ENCODE data around the gene TNFRSF8.
"Not testable (repeated sequence)": the region's sequence is repeated elsewhere in the genome, so short reads cannot be mapped to it uniquely, and the experiment has no call there.

The TNFRSF8 gene

DNA sequence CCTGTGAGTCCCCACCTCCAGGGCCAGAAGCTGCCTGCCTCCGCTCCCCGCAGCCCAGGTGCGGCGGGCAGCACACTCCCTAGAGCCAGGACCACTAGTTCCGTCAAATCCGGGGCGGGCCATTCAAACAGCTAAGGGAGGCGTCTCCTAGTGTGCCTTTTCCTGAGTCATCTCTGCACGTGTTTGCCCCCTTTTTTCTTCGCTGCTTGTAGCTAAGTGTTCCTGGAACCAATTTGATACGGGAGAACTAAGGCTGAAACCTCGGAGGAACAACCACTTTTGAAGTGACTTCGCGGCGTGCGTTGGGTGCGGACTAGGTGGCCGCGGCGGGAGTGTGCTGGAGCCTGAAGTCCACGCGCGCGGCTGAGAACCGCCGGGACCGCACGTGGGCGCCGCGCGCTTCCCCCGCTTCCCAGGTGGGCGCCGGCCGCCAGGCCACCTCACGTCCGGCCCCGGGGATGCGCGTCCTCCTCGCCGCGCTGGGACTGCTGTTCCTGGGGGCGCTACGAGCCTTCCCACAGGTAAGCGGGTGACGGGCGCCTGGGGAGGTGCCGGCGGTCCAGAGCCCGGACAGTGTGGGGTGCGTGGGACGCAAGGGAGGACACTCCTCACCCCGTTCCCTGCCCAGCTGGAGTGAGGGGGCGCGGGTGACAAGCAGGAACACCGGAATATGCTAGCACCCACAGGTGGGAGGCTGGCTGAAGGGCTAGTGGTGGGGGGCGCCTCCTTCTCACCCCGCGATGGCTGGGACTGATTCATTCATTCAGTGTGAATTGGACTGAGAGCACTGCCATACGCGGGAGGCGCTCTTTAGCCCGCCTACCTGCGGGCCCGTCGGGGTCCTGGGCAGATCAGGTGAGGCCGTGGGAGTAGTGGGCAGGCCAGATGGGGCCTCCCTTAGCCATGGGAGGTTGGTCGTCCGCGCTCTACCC is at the start of gene TNFRSF8:
Gene TNFRSF8 (plus strand): TSS at position 163 of the 932 bp plus-strand sequence. CDS start 296 bp downstream, at position 459.
- DNase-seq: no peak

DNA sequence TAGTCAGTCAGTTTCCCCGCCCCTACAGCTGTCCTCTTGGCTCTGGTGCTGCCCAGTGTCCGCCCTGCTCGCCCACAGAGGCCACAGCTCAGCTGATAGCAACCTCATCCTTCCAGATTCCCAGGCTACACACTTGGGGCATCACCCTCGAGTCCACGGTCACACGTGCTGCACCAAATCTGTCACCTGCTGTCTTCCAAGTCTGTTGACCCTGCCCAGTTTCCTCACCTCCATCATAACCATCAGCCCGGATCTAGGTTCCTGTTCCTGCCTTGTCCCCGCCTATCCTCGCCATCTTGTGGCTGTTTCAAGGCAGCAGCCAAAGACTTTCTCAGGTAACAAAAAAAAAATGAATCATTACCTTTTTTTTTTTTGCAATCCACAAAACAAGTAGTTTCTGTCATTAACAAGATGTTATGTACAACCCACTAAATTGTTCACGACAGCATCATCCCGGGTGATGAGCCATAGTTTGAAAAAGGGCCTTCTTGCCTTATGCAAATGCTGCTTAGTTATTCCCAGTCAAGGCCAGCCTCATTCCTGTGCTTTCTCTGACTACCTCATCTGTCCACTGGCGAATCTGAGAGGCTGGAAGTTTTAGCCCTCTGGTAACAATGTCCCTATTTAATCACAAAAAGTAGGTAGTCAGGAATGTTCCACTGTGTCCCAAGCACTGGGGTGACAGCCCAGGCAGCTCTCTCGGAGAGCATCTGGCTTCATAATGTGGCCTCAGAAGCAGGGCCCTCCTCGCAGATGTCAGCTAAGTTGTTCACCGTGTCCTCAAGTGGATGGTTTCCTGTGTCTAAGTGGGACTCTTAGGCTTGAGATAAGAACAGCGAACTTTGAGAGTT is 48.7 kb upstream of the TNFRSF8 start:
- DNase-seq: no peak

DNA sequence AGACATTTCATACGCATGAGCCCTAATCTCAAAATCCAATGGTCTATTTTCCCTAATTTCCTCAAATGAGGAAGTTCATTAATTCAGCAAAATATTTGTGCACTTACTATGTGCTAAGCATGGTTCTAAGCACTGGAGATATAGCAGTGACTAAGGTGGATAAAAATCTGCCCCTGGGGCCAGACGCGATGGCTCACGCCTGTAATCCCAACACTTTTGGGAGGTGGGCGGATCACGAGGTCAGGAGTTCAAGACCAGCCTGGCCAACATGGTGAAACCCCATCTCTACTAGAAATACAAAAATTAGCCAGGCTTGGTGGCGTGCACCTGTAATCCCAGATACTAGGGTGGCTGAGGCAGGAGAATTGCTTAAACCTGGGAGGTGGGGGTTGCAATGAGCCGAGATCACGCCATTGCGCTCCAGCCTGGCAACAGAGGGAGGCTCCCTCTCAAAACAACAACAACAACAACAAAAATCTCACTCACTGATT is 48.1 kb upstream of the TNFRSF8 start:
- DNase-seq: no peak

DNA sequence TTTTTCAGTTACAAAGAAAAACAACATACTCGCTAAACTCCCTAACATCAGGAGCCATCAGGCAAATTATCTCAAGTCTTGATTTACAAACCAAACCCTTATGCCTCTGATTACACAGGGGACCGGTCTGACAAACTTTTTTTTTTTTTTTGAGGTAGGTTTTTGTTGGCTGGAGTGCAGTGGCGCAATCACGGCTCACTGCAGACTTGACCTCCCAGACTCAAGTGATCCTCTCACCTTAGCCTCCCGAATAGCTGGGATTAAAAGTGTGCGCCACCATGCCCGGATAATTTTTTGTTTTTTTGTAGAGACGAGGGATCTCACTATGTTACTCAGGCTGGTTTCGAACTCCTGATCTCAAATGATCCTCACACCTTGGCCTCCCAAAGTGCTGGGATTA is 47.6 kb upstream of the TNFRSF8 start:
- DNase-seq: no peak

DNA sequence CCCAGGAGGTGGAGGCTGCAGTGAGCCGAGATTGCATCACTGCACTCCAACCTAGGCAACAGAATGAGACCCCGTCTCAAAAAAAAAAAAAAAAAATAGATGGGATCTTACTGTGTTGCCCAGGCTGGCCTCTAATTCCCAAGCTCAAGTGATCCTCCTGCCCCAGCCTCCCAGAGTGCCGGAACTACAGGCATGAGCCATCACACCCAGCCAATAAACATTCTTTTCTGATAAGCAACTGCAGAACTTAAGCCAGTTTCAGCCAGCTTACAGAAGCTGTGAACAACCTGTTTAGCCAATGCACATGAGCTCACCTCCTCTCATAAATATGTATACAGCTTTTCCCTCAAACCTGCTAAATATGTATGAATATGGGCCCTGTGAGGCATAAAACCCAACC is 46.9 kb upstream of the TNFRSF8 start:
- DNase-seq: no peak

DNA sequence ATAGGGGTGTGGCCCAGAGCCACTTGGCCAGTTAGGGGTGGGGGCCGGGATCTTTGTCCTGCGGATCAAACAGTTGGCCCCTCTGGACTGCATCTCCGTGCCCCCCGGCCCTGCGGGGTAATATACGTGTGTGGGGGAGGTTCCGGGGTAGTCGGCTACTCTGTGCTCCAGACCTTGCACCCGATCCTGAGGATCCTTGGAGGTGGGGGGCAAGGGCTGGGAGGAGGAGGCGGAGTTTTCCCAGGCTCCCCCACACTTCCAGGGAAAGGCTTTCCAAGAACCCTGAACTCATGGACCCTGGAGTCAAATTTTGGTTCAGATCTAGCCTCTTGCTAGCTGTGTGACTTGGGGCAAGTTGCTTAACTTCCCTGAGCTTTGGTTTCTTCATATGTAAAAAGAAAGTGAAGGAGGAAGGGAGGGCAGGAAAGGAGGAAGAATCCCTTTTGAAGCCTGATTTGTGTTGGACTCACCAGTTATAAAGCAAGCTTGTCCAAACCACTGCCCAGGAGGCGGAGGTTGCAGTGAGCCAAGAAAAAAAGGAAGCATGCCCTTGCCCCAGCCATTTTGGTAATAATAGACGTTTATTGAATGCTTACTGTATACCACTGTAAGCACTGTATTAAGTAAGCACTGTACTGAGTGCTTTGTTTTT is 43.1 kb upstream of the TNFRSF8 start:
- DNase-seq: peak; percentile 6

DNA sequence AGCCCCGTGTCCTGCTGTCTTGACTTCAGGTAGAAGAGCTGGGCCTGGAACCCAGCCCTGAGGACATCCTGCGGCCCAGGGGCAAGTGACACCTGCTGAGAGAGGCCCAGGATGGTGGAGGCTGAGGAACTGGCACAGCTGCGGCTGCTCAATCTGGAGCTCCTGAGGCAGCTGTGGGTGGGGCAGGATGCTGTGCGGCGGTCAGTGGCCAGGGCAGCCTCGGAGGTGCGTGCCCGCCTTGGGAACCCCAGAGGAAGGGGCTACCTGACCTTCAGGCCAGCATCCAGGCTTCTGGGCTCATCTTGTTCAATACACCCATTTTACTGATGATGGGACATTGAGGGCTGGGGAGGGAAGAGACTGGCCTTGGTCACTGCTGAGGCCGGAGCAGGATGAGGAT is 41.5 kb upstream of the TNFRSF8 start:
- DNase-seq: no peak

DNA sequence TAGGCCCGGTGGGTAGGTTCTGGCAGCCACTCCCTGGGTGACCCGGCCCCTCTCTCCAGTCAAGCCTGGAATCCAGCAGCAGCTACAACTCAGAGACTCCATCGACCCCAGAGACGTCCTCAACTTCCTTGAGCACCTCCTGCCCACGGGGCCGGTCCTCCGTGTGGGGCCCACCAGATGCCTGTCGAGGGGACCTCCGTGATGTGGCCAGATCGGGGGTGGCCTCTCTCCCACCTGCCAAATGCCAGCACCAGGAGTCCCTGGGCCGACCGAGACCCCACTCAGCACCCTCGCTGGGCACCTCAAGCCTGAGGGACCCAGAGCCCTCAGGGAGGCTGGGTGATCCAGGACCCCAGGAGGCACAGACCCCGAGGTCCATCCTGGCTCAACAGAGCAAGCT is 41.1 kb upstream of the TNFRSF8 start:
- DNase-seq: no peak

DNA sequence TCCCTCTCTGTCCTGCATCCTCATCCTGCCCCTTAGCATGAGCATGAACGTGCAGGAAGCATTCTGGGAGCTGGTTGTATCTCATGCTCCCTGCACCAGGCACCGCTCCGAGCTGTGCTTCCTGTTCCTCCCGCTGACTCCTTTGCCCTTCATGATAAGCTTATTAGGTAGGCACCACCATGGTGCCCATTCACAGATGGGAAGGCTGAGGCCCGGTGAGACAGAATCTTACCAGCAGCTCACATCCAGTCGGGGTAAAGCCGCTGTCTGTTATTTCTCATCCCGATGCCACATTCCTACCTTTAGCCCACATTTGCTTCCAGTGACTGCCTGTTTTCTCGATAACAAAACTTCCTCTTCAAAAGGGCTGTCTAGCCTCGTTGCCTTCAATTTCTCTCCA is 36.5 kb upstream of the TNFRSF8 start:
- DNase-seq: no peak

DNA sequence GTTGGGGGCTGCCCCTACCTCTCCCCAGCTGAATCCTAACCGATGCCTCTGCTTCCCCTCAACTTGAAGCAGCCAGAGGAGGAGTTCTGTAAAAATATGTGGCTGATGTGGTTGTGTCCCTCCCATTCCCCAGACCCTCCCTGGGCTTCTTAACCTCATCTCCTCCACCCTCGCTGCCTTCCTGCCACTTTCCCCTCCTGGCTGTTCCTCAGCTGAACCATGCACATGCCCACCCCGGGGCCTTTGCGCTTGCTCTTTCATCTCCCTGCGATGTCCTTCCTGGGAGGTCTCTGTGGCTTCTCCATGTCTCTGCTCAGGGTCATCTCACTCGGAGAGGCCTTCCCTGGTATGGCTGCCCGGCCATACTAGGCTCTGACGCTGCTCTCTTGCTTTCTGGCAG is 34.9 kb upstream of the TNFRSF8 start:
- DNase-seq: no peak

DNA sequence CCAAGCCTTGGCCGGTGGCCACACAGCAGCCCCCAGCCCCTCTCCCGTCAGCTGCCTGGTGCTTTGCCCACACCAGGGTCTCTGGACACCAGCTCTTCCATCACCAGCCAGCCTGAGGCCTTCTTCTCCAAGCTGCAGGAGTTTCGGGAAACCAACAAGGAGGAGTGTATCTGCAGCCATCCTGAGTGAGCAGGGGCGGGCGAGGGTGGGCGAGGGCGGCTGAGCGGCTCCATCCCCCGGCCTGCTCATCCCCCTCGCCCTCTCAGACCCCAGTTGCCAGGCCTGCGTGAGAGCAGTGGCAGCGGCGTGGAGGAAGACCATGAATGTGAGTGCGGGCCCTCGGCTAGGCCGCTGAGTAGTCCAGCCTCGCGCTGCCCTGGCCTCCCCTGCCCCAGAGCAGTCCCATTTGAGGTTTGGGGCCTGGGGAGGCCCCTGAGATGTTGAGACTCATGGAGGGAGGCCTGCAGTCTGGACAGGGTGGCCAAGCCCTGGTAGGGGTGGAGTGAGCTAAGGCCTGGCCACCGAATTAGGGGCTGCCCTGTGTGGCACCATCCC is 34.1 kb upstream of the TNFRSF8 start:
- DNase-seq: no peak

DNA sequence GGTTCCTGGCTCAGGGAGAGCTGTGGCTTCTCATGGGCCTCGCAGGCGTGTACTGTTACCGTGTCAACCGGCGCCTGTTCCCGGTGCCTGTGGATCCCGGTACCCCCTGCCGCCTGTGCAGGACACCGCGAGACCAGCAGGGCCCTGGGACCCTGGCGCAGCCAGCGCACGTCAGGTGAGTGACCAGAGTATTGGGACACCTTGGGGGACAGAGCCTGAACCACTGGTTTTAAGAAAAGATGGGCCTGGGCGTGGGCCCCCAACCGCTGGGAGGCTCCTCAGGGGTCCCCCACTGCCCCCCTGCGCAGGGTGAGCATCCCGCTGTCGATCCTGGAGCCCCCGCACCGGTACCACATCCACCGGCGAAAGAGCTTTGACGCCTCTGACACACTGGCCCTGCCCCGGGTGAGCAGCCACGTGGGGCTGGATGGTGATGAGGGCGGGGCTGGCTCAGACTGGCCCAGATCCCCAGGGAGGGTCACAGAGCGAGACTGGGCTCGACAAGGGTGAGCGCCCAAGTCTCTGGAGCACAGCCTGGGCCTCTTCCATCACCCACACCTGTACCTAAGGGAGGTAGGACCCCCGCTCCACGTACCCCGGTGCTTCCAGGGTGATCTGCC is 33.3 kb upstream of the TNFRSF8 start:
- no peak for DNase-seq

DNA sequence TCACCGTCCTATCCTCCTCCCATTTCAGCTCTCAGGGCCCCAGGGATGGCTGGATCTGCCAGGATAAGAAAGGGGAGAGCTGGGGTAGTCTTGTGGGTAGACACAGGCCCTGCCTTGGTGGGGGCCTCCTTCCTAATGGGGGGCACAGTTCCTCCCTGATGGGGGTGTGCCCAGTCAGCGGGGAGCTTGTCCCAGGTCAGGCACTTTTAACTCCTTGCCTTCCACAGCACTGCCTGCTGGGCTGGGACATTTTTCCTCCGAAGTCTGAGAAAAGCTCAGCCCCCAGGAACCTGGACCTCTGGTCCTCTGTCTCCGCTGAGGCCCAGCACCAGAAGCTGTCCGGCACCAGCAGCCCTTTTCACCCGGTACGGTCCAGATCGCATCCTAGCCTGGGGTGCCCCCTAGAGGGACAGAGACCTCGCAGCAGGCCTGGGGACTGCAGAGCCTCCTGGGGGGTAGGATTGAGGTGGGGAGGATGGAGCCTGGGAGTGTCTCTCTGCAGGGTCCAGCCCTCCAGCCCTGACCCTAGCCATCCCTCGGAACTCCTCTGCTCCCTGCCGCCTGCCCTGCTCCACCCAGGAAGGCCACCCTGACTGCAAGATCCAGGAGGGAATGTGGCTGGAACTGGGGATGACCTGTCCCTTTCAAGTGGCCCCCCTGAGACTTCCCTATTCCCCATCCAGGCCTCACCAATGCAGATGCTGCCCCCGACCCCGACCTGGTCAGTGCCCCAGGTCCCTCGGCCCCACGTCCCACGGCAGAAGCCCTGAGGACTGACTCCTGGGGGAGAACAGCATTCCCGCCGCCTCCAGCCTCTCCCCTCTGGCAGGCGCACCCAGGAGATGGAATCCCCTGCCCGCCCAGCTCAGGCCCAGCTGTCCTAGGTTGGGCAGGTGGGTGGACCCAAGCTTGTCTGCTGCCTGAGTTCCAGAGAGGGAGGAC is 31.8 kb upstream of the TNFRSF8 start:
- peak; percentile 34 for DNase-seq

DNA sequence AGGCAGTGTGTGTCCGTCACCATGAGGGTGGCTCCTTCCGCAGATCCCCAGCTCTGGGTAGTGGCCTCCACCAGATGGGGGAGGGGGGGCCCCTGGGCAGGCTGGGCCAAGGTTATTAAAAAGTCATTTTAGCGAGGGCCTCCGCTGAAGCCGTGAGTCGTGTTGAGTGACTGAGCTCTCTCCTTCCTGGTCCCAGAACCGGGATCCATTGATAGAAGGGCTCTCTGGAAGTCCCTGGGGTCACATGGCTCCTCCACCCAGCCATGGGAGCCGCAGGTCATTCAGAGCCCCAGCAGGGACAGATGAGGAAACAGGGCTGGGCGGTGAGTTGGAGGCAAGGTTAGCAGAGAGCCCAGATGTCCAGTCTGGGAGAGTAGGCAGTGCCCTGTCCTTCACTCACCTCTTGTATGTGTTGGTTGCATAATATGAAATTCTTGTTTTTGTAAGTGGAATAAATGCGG is 30.9 kb upstream of the TNFRSF8 start:
- no peak for DNase-seq

DNA sequence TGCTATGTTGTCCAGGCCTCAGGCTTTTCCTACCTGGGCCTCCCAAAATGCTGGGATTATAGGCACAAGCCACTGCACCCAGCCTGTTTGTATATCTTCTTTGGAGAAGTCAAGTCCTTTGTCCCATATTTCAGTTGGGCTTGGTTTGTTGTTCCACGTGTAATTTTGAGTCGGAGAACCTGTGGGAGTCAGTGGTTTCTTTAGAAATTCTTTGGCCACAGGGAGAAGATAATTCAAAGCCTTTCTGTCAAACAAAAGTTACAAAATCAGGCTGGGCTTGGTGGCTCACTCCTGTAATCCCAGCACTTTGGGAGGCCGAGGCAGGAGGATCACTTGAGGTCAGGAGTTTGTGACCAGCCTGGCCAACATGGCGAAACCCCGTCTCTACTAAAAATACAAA is 29.7 kb upstream of the TNFRSF8 start:
- not testable (repeated sequence) for DNase-seq

DNA sequence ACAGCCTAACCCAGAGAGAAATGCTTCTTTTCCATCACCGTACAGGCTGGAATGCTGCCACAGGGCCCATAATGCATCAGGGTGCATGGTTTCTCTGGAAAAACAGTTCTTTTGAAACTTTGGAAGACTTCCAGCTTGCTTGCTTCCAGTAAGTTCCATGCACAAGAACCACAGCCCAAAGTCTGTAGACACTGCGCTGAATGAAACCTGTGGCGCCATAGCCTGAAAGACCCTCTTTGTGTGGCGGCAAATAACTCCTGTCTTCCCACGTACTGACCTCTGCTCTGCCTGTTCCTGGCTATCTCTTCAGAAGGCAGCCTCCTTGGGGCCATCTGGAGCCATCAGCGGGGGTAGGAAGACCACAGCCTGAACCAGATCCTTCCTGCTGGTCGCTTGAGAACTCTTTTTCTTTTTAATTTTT is 28.7 kb upstream of the TNFRSF8 start:
- no peak for DNase-seq

DNA sequence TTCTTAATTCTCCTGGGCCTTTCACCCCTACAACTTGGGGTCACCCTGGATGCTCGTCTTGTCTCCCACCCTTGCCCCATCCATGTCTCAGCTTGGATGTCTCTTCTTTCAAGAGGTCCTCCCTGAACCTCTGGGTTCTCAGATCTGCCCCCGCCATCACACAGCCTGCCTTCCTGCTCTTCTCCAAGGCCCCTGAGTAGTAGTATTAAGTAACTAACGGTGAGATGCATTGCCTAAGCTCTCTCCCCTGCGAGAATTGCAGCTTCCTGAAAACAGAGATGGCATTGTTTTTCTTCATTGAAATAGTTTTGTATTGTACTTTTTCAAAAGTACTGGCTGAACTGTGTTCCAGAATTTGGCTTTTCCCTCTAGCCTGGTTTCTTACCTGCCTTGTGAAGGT is 27.8 kb upstream of the TNFRSF8 start:
- no peak for DNase-seq

DNA sequence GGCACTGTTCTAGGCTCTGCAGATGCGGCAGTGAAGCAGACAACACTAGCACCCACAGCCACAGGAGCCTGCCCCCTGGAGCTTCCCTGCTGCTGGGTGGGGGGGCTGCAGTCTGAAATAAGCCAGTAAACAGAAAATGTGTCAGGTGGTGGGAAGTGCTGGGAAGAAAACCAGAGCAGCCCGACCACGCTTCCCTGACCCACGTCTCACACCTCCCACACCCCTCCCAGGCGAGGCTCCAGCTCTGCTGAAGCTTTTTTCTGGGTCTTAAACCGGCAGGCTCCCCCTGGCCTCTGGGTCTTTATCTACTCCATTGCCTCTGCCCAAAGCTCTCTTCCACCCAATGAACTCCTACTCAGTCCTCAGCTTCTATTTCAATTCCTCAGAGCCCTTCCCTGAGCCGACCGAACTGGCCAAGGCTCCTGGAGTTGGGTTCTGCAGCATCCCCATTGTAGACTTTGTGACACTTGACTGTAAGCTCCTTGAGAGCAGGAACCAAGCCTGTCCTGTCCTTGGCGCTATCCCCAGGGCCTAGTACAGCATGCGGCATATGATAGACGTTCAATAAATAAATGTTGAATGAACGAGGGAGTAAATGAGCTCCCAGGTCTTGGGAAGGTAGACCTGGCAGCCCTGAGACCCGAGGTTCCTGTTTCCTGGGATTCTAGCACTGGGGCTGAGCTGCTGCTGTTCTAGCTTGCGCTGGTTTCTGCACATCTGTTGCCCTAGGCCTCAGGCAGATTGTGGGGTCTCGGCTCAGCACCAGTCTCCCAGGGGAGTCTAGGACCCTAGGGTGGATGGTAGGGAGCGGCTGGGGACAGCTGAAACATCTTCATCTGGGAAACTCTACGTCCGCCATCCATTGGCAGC is 25.4 kb upstream of the TNFRSF8 start:
- DNase-seq: no peak

DNA sequence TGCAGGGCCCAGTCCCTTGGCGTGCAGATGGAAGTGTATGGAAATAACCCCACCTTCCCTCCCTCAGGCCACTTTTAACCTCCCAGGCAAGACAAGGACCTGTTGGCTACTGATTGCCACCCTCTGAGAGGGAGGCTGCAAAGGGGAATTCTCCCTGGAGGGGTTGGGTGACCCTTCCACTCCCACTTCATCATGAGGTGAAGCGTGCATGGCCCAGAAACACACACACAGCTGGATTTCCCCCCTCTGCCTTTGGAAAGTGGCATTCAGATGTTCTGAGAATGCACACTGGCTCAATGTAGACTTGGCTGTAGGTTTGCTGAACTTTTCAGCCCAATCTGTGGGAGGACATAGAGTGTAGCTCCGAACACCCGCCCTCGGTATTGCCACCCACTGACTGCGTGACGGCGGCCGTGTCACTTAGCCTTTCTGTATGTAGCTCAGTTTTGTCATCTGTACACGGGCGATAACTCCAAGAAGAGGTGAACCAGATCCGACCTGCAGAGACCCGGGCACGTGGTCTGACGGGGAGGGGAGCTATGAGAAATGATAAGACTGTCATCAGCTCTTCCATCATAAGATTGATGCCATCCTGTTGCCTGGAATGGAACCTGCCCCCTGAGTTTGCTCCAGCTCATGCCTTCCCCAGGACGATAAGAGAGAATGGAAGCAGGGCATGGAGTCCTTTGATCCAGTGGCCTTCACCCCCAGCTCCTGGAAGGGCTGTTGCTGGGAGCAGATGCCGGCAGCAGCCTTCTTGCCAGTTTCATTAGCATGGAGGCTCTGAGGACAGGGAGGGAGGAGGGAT is 24.5 kb upstream of the TNFRSF8 start:
- no peak for DNase-seq

Data from CD4-positive, alpha-beta T cell treated with Interleukin-10 for 1 hour (primary cell).